GM04503 (cell line): ENCODE results near the gene XPO1.
"Not testable (repeated sequence)": the region's sequence is repeated elsewhere in the genome, so short reads cannot be mapped to it uniquely, and the experiment has no call there.

ENCODE experiments used
- DNase-seq: peaks from one replicate; pipeline ENCODE4 v3.0.0-alpha.2; 2012; ENCODE audit warnings: low read depth

Gene XPO1

DNA sequence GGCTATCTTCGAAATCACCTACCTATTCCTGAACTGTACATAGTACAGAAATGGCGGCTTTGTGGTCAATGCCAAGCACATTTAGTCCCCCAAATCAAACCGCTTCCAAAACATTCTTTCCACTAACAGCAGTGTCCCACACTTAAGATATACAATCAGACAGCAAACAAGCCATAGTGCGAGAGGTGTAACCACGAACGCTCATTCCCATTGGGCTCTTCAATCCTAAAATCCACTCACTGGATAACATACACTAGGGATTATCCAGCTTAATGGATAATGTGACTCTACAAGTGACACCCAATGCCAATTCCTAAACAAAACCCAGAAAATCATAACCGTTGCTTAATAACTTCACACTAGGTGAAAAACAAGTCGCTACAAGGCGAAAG, 2.0 kb downstream of the XPO1 start:
- DNase-seq = no peak

DNA sequence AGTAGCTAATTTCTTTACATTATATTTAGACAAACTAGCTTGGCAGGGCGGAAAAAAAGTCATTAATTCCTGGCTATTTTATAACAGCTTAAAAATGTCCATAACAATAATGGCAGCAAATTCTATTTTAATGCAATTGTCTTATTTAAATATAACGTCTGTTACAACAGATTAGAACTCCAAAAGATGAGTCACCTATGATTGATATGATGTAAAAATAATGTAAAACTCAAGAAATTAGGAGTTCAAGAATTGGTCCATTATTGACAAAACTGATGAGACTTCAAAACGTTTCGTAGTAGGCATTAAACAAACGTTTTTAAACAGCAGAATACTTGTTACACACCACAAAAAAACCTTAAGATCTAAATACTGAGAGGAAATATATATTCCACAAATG, 2.7 kb downstream of the XPO1 start:
- DNase-seq = no peak

DNA sequence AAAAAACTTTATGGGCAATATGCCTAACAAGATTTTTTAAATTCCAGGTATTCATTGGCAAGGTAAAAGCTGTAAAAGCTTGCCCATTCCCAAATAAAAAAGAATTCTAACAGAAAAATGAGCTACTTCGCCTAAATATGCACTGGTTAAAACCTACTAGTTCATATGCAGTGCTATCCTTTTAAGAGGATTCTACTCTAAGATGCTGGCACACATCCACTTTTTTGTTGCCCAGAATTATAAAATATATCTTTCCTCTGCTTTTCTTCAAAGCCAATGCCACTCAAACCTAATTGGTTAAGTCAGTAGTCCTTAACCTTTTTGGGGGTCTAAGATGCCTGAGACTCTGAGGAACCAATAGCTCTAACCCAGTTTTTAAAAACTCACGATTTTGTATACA, 3.2 kb downstream of the XPO1 start:
- DNase-seq = no peak

DNA sequence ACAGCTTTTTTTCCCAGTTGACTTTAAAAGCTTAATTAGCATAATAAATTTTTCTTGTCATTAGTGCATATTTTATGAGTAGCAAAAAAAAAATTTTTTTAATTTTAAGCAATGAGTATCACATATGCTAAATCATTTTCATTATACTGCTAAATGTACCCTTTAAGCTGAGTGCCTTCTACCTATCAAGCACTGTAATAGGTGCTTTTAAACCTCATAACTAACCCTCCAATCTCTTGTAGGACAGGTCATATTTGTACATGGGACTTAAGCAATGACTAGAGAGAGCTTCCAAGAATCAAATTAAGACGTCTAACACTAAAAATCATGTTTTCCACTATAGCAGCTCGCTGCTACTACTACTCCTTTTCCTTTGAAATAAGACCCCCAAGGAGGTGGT, 7.4 kb downstream of the XPO1 start:
- DNase-seq = no peak

DNA sequence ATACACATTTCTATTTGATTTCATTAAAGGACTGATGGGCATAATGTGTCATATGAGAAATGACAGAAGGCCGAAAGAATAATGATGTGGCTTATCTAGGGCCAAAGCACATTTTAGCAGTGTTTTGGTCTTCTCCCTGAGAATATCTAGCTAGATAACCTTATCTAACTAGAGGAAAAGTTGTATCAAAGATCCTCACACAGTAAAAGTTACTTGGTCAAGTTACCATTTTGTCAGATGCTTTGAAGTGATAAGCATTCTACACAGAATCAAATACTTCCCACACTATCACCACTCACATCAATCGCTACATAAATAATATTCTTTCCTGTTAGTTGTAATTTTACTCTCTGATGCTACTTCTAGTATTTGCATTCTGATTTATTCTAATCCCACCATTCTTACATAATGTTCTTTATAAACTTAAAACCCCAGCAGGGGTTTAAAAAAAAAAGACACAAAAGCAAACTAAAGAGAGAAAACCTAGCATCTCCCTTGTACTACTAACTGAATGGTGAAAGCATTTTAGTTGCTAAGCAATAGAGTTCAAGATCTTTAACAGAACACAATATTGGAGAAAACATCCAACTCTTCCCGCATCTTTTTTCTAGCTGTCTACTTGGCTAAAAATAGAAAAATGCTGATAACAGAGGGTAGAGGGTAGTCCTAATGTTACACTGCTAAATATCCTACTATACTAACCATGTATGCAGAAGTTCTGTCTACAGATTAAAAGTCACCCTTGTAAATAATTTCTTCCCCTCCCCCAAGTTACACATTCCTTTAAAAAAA, 8.0 kb downstream of the XPO1 start:
- no peak for DNase-seq

DNA sequence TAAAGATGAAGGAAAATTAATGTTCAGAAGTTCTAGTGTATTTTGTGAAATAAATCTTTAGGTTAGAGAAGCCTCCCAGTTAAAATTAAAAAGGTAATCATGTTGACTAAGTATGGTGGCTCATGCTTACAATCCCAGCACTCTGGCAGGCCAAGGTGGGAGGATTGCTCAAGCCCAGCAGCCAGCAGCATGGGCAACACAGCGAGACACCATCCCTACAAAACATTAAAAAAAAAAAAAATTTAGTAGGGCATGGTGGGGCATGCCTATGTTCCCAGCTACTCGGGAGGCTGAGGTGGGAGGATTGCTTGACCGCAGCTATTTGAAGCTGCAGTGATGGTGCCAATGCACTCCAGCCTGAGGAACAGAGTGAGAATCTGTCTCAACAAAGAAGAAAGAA, 17.9 kb downstream of the XPO1 start:
- DNase-seq = no peak

DNA sequence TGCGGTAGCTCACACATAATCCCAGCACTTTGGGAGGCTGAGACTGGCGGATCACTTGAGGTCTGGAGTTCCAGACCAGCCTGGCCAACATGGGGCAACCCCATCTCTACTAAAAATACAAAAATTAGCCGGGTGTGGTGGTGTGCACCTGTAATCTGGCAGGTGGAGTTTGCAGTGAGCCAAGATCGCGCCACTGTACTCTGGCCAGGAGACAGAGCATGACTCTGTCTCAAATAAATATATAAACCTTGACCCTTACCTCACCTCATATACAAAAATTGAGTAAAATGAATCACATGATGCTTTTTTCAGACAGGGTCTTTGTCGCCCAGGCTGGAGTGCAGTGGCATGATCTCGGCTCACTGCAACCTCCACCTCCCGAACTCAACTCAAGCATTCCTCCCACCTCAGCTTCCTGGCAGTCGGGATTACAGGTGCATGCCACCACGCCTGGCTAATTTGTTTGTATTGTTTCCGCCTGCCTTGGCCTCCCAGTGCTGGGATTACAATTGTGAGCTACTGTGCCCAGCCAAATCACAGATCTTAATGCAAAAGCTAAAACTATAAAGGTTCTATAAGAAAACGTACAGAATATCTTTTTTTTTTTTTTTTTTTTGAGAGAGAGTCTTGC, 25.3 kb downstream of the XPO1 start:
- no peak for DNase-seq

DNA sequence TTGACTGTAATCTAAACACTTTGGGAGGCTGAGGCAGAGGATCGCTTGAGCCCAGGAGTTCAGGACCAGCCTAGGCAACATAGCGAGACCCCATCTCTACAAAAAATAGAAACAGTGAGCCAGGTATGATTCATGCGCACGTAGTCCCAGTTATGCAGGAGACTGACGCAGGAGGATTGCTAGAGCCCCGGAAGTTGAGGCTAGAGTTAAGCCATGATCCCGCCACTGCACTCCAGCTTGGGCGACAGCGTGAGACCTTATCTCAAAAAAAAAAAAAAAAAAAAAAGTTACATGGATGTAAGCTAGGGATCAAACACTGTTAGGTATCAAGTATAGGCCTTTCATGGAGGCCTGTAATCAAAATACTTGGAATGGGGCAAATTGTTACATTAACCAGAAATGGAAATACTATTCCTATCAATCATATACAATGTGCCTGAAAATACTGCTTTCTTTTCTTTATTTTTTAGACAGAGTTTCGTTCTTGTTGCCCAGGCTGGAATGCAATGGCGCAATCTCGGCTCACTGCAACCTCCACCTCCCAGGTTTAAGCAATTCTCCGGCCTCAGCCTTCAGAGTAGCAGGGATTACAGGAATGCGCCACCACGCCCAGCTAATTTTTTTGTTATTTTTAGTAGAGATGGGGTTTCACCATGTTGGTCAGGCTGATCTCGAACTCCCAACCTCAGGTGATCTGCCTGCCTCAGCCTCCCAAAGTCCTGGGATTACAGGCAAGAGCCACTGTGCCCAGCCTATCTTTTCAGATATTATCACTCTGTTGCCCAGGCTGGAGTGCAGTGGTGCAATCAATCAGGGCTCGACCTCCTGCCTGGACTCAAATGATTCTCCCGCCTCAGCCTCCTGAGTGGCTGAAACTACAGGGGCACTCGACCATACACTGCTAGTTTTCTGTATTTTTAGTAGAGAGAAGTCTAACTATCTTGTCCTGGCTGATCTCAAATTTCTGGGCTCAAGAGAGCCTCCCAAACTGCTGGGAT, 27.2 kb downstream of the XPO1 start:
- no peak for DNase-seq

DNA sequence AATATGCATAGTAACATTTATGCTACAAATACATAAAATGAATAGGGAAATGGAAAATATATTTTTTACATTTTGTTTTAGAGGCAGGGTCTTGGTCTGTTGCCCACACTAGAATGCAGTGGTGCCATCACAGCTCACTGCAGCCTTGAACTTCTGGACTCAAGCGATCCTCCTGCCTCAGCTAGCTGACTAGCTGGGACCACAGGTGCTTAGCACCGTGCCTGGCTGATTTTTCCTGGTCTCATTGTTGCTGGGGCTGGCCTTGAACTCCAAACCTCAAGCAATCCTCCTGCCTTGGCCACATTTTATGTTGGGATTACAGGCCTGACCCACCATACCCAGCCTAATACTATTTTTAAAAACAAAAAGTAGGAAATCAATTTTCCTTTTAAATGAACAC, 33.2 kb downstream of the XPO1 start:
- no peak for DNase-seq

DNA sequence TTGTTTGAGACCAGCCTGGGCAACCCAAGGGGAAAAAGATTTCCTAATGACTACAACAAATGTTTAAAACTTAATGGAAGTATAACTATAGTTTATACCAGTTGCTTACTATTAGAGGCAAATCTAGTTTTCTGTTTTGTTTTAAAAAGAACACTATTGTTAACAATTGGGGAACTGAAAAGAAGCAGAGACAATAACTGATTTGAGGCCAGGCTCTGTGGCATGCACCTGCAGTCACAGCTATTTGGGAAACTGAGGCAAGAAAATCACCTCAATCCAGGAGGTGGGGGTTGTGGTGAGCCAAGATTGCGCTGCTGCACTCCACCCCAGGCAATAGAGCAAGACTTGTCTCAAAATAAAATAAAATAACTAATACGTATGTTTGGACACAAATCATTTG, 39.1 kb downstream of the XPO1 start:
- no peak for DNase-seq

DNA sequence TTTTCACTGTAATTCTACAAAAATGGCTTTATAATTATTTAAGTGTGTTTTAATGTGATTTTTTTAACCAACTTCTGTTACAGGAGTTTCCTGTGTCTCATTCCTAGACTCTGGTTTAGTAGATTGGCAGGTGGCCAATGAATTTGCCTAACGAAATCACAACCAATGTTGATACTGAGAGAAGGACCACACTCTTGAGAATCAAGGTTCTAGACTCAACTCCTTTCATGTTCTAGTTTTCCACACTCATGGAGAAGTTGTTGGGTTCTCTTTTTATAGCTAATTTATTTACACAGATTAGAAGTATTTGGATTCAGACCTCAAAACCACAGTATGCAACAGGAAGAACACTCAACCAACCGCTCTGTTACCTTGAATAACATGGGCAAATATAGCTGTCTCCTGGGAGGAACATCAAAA, 44.6 kb downstream of the XPO1 start:
- no peak for DNase-seq

DNA sequence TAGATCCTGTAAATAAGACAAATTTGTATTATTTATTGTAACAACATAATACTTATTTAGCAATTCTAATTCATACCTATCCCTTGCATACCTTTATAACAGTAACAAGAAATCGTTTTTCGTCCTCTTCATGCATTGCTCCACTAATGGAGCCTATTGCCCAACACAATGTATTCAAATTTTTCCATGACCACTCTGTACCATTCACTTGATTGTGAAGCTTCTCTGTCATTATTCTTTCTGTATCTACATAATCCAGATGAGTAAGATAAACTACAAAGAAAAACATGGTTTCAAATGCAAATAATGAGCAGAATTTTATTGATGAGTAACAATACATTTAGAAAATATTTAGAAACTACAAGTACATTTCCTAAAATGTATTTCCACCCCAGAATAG, 45.7 kb downstream of the XPO1 start:
- no peak for DNase-seq

DNA sequence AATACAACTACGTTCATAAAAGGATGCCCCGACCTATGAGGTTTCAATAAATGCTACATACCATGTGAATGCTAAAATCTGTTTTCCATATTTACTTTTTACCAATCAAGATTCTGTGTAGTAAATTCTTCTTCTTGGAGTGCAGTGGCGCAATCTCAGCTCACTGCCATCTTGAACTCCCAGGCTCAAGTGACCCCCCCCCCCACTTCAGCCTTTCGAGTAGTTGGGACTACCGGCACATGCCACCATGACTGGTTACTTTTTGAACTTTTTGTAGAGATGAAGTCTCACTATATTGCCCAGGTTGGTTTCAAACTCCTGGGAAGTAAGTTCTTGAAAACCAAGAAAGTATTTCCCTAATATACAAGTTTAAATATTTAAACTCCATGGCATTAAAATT, 52.9 kb downstream of the XPO1 start:
- no peak for DNase-seq

DNA sequence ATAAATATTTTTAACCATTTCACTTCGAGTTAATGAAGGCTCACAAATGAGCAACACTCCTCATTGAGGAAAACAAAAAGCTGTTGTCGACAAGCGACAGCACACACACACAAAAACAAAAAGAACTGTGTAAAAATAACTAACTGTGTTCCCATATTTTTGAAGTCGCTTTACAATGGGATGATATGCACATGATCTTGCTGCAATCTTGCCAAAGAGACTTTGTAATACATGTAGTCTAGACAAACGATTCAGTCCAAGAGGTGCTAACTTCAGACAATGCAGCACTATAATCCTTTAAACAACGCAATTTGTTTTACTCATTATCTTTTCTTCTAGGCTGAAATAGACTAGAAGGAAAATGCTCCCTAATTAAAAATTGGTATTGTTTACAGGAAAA, 60.1 kb downstream of the XPO1 start:
- no peak for DNase-seq

DNA sequence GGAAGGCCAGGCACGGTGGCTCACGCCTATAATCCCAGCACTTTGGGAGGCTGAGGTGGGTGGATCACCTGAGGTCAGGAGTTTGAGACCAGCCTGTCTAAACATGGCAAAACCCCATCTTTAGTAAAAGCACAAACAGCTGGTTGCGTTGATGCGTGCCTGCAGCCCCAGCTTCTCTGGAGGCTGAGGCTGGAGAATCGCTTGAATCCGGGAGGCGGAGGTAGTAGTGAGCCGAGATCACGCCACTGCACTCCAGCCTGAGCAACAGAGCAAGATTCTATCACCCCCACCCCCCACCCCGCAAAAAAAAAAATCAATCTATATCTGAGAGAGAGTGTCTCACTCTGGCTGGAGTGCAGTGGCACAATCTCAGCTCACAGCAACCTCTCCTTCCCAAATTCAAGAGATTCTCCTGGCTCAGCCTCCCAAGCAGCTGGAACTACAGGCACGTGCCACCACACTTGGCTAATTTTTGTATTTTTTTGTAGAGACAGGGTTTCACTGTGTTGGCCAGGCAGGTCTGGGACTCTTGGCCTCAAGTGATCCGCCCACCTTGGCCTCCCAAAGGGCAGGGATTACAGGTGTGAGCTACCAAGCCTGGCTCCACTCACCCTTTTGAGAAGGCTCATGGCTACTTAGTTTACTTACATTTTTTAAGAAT, 61.1 kb downstream of the XPO1 start:
- not testable (repeated sequence) for DNase-seq

DNA sequence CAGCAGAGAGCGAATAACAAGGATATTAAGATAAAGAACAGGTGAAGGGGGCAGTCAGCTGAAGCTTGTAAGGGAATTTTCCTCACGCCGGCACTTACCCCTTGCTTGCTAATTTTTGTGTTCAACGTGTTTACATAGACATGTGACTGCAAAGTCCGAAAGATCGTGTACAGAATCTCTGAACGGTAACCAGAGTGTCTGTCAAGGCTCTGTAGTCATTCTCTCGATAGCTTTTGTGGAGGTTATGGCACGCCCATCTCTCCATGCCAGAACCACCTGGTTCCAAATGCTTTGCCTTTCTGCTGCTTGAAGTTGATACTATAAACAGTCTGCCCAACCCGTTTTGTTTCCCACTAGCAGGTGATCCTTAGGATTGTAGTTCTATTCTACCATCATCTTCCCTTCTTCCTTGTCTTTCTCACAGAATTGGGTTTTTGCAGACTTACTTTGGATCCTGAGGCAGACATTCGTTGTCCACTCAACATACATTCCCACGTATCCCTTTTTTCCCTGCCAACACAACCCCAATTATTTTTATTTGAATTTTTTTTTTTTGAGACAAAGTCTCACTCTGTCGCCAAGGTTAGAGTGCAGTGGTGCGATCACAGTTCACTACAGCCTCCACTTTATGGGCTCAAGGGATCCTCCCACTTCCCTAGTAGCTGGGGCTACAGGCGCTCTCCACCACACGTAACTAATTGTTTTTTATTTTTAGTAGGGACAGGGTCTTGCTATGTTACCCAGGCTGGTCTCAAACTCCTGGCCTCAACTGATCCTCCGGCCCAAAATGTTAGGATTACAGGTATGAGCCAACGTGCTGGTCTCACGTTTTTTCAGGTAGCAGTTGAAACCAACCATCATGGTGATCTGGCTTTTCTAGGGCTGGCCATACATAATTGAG, 66.0 kb downstream of the XPO1 start:
- DNase-seq = no peak

DNA sequence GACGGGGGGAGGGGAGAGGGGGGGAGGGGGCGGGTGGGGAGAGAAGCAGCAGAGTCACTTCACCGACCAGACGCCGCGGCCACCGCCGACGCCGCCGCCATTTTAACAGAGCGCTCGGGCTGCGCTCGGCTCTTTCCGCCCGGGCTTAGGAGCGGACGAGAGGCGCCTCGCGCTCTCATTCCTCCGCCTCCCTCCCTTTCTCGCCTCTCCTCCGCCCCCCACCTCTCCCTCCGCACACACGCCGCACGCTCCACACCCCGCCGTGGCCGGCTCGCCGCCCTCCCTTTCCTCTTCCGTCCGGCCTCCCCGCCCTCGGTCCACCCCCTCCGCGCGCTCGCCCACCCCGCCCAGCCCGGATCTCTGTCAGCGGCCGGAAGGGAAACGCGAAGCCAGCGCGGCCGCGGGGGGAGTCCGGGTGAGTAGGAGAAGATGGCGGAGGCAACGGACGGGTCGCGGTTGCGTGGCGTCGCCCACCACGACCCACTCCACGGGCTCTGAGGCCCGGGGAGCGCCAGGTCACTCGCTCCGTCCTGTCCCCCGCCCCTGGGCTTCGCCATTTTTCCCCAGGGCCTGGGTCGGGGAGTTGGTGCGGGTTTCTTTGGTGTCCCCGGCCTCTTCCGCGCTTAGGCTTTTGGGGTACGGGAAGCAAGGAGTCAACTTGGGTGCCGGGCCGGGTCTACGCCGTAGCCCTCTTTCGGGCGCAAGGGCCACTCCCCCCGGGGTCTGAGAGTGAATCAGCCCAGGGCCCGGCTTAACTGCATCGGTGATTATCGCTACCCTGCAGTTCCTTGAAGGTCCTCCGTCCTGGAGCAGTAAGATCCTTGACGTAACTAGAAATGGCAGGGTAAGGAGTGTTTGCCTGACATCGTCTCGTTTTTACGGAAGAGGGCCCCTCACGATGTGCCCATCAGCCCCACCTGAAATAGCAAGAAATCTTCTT, 66.9 kb downstream of the XPO1 start, which contains the start of gene USP34:
USP34 (minus strand) TSS at position 123 of the 940 bp plus-strand sequence. CDS start 395 bp downstream, outside the sequence.
- DNase-seq = peak; percentile 71

DNA sequence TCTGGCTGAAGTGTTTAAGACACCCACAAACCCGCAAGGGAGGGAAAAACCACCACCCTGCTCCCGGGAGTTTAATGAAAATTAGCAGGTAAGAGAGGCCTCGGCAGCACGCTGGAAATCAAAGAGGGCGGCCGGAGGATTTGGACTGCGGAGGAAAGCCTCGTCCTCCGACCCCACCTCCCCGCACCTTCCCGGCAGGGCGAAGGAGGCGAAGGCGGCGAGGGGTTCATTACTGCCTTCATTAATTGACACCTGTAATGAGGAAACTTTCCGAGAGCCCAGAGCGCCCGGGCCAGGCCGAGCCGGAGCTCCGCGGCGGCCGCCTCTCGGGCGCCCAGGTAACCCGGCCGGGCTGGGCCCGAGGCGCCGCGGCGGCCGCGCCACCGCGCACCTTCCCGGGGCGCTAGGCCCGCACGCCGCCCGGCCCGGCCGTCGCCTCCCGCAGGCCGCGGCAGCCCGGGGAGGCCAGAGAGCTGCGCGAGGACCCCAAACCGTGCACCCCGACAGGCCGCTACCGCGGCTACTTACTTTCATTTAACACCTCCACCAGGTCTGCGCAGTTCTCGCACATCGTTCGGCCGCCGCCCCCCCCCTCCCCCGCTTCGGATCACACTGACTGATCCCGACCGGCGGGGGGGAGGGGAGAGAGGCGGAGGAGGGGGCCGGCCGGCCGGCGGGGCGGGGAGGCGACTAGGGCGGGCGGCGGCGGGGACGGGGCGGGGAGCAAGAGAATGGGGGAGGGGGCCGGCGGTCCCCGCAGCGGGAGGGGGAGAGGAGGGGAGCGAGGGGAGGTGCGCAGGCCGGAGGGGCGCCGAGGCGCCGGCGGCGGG, 67.8 kb downstream of the XPO1 start:
- no peak for DNase-seq
